NCI-H460 (cell line): ENCODE data around the gene FGF10. TPM values are rescaled to one million over a fixed set of nuclear protein-coding genes. Genes with fewer than 3 reads are reported as not detected.

Source experiments
- DNase-seq: peaks from one replicate; pipeline ENCODE4 v3.0.0-alpha.2; 2016; ENCODE audit warnings: low read depth; ENCODE audit errors: extremely low read depth
- polyA plus RNA-seq: library from polyadenylated mRNA; depleted of rRNA; stranded (reverse); fragments of >200 nt; gene quantifications from 2 replicates; pipeline ENCODE4 v1.2.3, GENCODE V29; 2014; cell fraction: nucleus; rRNA removed
- total RNA-seq: library from RNA; depleted of rRNA; stranded (reverse); fragments of >200 nt; shearing (Covaris generic); gene quantifications from 2 replicates; pipeline ENCODE4 v1.2.3, GENCODE V29; 2014; rRNA removed

FGF10 gene
- total RNA-seq, result not detected in 2 replicates
- polyA plus RNA-seq, result not detected in 2 replicates

DNA sequence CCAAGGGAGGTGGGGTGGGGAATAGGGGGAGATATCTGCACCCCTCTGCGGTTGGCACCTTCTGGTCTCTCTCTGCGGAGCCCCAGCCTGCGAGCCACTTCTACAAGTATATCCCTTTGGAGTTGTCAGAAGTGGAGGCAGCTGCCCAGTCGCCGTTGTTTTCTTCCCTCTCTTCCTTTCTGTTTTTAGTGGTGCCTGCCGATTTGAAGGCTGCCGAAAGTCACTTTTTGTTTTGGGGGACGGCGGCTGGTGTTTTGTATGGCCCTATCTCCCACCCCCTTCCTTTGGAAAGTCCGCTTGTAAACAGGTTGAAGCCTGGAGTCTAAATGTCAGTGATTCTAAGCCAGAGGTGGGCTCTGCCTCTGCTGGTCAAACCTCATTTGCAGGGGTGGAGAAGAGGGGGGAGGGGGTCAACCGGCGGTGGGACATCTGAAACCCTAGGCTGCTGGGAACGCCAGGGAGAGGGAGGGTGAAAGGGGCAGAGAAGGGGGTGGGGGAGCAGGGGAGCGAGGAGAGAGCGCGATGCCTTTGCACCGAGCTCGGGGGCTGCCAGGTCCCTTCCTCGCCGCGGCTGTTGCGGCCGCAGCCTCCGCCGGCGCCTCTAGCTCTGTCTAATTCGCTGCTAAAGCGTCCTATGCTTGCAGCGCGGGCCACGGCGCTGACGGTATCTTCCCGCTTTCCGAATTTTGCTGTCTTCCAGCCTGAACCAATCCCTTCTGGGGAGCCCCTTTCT, at the start of gene FGF10:
Gene FGF10, minus strand, starts transcription at position 331 of the 733 bp plus-strand sequence. CDS start 738 bp downstream, outside the sequence.
- no peak for DNase-seq

DNA sequence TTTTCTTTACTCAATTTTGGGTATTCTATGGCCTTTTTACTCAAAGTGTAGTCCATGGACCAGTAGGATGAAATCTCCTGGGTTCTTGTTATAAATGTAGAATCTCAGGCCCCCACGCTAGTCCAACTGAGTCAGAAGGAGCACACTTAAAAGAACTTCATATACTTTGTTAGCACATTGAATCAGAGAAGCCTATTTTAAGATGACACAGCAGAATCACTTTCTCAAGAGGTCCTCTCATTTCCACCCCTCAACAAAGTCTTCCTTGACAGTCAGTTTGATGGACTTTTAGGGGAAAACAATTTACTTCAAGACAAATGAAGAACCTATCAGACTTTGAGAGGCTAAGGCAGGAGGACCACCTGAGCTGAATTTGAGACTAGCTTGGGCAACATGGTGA, 37.7 kb upstream of the FGF10 start:
- no peak for DNase-seq

DNA sequence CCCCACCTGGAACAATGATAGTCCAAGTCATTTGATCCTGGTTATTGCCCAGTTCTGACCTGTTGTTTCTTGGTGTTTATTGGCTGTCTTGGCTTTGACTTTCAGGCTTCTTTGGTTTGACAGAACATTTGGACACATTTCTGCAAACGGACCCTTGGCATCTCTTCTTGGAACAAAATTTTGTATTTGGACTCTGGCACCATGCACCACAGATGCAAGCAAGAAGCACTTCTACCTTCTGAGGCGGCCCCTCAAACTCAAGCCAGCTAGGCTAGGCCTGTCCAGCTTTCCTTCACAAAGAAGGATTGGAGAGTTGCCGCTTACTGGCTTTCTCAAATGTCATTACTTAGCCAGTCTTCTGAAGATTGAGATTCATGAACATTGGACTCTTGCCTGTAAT, 23.1 kb upstream of the FGF10 start:
- no peak for DNase-seq

DNA sequence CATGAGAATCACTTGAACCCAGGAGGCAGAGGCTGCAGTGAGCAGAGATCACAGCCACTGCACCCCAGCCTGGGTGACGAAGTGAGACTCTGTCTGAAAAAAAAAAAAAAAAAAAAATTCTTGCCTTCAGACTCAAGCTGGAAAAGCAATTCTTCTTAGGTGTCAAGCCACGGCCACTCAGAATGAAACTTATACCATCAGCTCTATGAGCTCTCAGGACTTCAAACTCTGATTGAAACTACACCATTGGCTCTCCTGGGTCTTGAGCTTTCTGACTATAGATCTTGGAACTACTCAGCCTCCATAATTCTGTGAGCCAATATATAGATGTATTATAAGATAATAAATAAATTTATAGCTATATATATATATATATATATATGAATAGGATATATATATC, 12.9 kb upstream of the FGF10 start:
- no peak for DNase-seq

DNA sequence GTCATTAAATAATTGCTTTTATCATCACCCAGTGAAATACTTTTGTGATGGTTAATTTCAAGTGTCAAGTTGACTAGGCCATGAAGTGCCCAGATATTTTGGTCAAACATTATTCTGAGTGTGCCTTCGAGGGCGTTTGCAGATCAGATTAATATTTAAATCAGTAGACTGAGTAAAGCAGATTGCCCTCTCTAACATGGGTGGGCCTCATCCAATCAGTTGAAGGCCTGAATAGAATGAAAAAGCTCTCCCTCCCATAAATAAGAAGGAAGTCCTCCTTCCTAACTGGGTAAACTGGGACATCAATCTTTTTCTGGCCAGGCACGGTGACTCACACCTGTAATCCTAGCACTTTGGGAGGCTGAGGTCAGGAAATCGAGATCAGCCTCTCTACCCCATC, 12.4 kb upstream of the FGF10 start:
- no peak for DNase-seq

DNA sequence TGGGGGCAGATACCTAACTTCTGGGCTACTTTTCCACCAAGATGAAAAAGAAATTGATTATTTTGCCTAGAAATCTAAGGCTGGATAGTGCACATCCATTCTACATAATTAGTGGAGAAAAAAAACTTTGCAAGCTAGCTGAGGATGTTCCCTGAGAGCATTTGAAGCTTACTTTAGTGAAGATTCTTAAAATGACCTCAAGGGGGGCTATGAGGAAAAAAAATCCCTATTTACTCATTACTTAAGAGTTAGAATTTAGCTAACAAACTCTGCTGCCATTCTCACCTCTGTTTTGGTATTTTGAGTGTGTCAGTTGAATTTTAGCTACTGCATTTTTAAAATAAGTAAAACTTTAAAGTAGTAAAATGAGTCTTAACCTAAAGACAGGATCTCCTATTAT, 9.2 kb upstream of the FGF10 start:
- DNase-seq, result no peak

DNA sequence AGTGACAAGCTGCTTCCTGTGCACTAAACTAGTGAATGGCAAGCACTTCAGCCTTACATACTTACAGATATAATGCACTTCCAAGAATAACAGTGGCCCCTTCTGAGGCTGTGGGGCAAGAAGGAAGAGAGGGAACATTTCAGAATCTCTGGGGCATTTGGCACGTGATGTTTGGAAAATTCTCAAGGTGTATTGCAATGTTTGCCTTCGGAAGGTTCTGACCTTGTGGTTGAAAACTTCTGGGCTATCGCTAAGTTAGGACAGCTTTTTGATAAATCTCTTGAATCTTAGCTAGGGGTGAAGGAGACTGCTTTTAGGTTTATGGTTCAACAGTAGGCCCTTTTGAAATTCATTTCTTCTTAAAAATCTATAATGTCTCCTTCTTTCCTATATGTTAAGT, 7.1 kb upstream of the FGF10 start:
- DNase-seq, result no peak

DNA sequence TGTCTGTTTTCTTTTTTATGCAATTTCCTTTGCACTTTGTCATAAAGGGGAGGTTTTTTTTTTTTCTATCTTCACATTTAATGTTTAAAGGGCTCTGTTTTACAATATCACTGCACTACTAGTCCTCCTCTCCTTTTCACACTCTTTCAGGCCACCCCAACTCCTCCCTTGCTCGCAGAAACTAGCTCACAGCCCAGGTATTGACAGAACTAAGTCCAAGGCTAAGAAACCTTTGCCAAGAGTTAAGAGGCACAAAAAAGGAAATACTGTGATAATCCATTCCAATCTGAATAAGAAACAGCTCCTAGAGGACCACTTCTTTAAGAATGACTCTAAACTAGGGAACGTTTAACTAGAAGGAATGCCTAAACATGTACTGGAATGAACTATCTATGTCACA, 1.1 kb upstream of the FGF10 start:
- DNase-seq, result no peak

DNA sequence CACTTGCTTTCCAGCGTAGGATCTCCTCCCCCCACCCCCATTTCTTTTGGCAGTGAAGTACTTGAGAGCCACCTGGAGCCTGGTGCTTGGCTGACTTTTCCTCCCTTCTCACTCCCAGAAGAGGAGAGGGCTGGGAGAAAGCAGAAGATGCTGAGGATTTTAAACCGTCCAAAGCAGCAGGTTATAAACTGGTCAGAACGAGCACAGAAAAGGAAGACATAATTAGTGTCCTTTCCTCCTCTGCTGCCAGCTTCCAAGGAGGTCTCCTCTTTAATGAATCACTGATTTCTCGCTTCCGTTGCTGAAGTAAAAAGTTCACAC, 563 bp upstream of the FGF10 start:
- DNase-seq, result no peak

DNA sequence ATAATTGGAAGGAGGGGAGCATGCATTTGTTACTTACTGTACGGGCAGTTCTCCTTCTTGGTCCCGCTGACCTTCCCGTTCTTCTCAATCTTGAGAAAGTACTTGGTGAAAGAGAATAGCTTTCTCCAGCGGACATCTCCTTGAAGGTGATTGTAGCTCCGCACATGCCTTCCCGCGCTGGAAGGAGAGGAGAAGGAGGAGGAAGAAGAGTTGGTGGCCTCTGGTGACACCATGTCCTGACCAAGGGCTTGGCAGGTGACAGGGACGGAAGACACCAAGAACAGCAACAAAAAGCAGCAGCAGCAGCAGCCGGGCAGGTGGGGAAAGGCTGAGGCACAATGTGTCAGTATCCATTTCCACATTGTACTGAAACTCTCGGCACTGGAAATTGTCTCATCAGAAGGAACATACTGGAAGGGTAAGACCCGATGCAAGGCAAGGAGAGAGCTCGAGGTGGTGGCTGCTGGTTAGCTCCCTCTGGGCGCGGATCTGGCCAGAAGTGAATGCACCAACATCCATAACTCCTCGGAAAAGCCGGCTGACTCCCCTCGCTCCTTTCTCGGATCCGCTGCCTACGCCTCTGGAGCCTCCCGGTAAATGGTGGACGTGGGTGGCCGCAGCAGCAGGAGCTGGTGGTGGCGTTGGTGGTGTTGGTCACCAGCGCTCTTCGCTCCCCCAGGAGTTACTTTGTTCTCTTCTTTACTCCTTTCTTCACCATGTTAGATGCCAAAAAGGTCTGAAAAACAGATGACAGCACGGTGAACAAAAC, 715 bp downstream of the FGF10 start:
- no peak for DNase-seq

DNA sequence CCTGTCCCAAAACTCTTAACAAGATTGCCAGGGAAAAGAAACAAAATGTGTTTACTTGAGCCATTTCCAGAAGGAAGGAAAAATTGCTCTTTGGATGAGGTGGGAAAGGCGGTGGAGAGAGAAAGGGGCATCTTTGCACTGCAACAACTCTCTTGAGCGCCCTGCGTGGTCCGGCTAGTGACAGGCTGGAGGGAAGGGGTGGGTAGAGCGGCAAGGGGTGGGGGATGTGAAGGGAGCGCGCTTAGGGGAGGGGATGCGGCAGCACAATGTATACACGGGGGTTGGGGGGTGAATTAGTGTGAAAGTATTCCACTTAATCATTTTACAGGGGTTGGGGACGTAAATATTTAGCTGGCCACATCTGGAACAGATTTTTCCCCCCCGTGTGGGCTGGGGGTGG, 1.3 kb downstream of the FGF10 start:
- no peak for DNase-seq

DNA sequence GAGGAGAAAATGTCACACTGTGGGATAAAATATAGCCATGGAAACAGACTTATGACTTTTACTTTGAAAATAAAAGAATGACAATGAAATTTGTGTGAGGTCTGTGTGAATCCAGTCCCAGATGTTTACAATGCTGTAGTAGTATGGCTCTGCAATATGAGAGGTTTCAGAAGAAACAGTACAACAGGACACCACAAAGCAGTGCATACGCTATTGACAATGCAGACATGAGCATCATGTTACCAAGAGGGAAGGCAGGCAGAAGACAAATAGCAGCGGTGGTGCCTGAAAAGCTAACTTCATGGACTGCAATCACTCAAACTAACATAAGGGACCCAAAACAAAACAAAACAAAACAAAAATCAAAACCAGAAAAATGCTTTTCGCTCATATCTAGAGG, 1.8 kb downstream of the FGF10 start:
- DNase-seq, result no peak

DNA sequence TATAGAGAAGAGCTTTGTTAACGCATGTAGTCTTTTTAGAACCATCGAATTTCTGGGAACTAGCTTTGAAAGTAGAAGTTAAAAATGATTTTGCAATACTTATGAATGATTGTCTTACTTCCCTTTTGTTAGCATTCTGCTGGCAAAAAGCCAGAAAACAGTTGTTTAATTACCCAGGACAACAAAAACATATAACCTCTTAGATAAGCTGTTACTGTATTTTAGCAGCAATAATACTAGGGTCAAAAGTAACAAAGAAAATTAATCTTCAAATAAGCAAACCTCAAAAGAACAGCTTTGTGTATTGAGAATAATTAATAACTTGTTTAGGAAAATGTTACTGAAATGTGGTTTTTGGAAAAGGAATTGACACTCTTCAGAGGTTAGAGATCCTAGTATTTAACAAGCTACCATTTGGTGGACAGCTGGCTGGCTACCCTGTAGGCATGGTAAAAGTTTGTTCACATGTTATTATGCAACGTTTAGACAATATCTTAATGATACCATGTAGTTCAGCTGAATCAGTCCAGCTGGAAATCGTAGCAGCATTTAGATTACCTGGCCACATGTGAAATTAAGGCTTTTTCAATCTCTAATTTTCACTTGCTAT, 3.8 kb downstream of the FGF10 start:
- no peak for DNase-seq

DNA sequence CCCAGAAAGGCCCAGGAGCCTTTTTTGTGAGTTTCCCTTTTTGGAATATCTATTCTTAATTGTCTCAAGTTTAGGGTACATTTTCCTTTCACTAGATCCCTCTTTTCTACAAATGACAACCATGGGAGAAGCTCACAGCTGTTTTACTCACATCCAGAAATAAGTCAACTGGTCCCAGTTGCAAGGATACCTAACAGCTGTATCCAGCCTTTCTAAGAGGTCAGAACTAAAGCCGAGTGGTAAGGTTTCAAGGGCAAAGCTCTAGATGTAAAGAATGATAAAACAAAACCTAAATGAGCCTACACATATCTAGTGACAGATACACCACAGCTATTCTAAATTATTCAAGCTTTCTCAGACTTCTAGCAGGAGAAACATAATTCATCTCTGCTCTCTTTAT, 4.4 kb downstream of the FGF10 start:
- DNase-seq, result no peak

DNA sequence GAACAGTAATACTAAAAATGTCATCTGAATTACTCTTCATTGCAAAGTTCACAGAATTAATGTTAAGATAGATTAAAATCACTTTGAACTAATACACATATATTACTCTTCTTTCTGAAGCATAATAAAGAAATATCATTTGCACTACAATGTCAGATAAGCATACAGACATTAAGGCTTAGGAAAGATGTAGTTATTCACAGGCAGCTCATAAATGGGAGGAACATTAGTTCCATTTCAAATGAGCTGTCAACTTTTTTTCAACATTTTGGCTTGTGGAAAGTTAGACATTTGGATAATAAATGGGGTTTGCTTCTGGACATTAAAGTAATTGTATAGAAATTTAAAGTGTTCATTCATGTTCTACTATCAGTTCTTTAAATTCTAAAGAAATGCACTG, 6.3 kb downstream of the FGF10 start:
- DNase-seq, result no peak

DNA sequence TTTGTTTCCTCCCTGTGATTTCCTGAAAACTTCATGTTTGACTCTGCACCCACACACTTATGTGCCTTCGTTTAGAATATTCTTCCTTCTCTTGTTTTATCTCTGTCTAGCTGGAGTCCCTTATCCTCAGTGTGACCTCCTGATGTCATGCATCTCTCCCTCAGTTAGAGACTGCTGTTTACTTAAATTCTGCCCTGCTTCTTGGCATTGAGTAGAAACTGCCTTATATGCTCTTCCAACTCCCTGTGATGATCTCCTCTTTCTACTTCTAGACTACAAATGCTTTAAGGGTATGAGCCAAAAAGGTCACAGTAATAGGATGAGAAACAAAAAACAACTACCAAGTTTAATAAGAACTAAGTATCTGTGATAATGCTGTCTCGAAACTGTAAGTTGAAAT, 12.2 kb downstream of the FGF10 start:
- no peak for DNase-seq

DNA sequence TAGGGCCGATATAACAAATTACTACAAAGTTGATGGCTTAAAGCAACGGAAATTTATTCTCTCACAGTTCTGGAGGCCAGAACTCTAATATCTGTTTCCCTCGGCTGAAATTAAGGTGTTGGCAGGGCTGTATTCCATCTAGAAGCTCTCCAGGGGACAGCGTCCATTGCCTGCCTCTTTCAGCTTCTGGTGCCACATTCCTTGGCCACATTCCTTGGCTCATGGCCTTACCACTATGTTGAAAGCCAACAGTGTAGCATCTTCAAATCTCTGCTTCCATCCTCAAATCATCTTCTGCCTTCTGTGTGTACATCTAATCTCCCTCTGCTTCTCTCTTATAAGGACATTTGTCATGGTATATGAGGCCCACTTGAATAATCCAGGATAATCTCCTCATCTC, 17.2 kb downstream of the FGF10 start:
- DNase-seq, result no peak

DNA sequence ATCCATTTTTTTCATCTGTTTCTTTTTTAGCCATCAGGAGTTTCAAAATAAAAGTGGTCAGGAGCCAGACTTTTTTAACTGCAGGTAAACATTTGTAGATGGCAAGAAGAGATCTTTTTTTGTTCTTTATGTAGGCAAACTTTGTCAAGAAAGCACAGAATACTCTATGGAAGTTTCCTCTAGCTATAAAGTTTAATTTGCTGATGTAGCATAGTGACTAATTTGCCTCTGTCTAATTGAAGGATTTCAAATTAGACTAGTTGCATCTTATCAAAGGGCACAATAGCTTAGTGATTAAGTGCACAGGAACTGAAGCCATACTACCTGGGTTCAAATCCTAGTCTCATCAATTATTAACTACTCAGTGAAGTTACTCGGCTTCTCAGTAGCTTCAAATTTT, 22.0 kb downstream of the FGF10 start:
- no peak for DNase-seq

DNA sequence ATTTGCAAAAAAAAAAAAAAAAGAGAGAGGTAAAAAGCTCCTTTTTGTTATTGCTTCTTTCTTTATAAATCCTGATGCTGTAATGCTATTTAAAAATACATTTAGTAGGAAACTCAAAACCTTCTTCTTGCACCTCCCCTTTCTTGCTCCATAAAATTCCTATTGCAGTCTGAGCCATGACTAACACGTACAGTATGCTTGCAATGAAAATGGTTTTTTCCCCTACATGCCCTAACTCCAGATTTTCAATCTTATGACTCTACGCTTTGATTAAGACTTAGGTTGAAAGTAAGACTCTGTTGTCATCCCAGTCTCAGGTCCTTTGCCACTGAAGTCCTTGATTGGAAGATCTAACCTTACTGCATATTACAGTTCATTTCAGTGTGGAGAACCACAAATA, 23.9 kb downstream of the FGF10 start:
- no peak for DNase-seq

DNA sequence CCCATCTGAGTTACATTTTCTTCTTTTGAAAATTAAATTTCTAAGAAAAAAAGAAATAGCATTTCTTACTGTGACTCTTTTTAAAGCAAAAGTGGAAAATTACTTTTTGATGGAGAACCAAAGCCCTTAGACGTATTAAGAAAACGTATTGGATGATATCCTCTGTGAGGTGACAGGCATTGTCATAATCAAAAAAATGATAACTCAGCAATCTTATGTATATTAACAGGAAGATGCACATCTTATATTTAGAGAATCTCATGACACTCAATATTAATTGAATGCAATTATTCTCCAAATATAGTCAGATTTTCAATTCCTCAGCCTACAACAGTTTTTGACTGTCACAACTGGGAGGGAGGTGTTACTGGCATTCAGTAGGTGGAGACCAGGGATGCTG, 25.1 kb downstream of the FGF10 start:
- DNase-seq, result no peak

DNA sequence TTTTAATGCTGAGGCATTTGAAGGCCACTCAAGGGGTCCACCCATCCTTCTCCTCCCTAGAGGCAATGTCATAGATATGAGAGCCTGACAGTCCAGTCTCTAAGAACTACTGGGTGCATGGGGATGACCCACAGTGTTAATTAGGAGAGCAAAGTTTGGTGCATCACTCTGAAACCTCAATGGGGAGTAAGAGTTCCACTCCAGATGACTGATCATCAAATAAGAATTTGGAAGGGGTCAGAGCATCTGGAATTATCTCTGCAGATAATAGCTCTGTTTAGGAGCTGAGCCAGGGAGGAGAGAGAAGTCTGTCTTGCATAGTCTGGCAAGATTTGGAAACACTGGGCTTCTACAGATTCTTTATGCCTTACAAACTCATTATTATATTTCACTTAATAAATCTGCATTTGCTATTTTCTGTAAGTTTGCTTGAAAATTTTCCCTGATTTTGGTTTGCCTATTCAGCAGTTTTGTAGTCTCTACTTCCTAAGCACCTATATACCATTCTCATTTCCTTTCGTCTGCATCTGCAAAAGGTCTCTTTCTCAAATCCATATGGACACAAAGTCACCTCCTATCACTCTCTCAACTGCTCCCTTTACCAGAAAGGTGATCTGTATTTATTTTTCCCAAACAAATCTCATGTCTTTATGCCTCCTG, 27.7 kb downstream of the FGF10 start:
- DNase-seq, result no peak
